ENCODE data around the gene MTUS2.

The MTUS2 gene

GRCh38 chr13:29513002-29513980 is 693.2 kb downstream of the MTUS2 start:
- DNase-seq: no peak

GRCh38 chr13:29513981-29514719 is 694.0 kb downstream of the MTUS2 start:
- DNase-seq: no peak

GRCh38 chr13:29514720-29515310 is 694.7 kb downstream of the MTUS2 start:
- no peak for DNase-seq

- no peak for DNase-seq
Observed at GRCh38 chr13:29515372-29515771, 695.2 kb downstream of the MTUS2 start.

GRCh38 chr13:29516012-29516411 is 695.9 kb downstream of the MTUS2 start:
- no peak for DNase-seq

- no peak for DNase-seq
Observed at GRCh38 chr13:29516880-29517279, 696.7 kb downstream of the MTUS2 start.

- no peak for DNase-seq
Observed at GRCh38 chr13:29519921-29520320, 699.8 kb downstream of the MTUS2 start.

GRCh38 chr13:29520671-29521070 is 700.5 kb downstream of the MTUS2 start:
- no peak for DNase-seq

- no peak for DNase-seq
Observed at GRCh38 chr13:29521336-29521735, 701.2 kb downstream of the MTUS2 start.

GRCh38 chr13:29522044-29522685 is 702.0 kb downstream of the MTUS2 start:
- DNase-seq: no peak

GRCh38 chr13:29523199-29523961 is 703.2 kb downstream of the MTUS2 start:
- no peak for DNase-seq

GRCh38 chr13:29524176-29524575 is 704.0 kb downstream of the MTUS2 start:
- DNase-seq: no peak

GRCh38 chr13:29524641-29525040 is 704.5 kb downstream of the MTUS2 start:
- no peak for DNase-seq

GRCh38 chr13:29525757-29526156 is 705.6 kb downstream of the MTUS2 start:
- DNase-seq: no peak

- no peak for DNase-seq
Observed at GRCh38 chr13:29526741-29527140, 706.6 kb downstream of the MTUS2 start.

- no peak for DNase-seq
Observed at GRCh38 chr13:29527511-29527910, 707.4 kb downstream of the MTUS2 start.

GRCh38 chr13:29527916-29528315 is 707.8 kb downstream of the MTUS2 start:
- DNase-seq: no peak

GRCh38 chr13:29529754-29530153 is 709.6 kb downstream of the MTUS2 start:
- no peak for DNase-seq

- no peak for DNase-seq
Observed at GRCh38 chr13:29530901-29531300, 710.8 kb downstream of the MTUS2 start.

- no peak for DNase-seq
Observed at GRCh38 chr13:29532116-29532515, 712.0 kb downstream of the MTUS2 start.

- no peak for DNase-seq
Observed at GRCh38 chr13:29532821-29533220, 712.7 kb downstream of the MTUS2 start.

GRCh38 chr13:29534083-29534482 is 713.9 kb downstream of the MTUS2 start:
- no peak for DNase-seq
